HG03095 (cell line): ENCODE measurements around the gene AKNAD1.

ENCODE experiments used
- ATAC-seq: cut with Tn5 transposase; IDR thresholded peaks from one replicate; pipeline ENCODE4 v1.9.1; 2021; ENCODE audit warnings: moderate library complexity; ENCODE audit not compliant: unreplicated experiment

Gene AKNAD1

GRCh38 chr1:108831225-108831624 lies 25.7 kb downstream of the AKNAD1 start:
- ATAC-seq: no peak

DNA sequence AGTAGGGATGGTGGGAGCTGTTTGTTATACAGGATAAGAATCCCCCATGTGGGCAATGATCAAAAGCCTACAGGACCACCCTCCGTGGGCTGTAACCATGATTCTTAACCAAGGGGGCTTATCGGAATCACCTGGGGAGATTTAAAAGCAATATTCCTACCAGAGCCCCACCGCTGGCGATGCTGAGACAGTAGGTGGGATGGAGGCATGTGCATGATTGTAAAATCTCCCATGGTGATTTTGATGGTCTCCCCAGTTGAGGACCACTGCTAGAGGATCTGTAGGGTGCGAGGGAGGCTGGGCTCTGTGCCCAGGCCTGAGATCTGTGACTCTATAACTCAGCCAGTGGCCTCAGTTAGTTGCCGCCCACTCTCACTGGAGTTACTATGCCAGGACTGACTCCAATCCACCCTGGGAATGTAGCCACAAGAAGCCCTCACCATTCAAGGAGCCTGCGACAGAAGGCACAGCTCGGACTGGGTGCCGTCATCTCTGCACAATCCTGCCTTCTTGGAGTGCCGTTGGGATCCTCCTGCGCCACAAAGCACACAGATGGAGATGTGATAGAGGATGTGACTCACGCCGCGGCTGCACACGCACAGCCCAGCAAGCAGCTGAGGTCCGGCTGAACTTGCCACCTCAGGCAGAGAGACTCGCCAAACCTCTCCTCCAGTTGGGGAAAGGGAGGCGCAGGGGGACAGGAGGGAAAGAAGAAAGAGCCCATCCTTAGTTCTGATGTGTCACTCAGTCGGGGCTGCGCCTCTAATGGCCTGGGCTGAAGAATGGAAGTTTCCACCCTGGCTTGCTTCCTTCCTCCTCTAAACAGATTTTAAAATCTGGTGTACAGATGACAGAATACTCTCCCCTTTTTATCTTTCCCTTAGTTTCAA lies 26.5 kb downstream of the AKNAD1 start:
- ATAC-seq: no peak

DNA sequence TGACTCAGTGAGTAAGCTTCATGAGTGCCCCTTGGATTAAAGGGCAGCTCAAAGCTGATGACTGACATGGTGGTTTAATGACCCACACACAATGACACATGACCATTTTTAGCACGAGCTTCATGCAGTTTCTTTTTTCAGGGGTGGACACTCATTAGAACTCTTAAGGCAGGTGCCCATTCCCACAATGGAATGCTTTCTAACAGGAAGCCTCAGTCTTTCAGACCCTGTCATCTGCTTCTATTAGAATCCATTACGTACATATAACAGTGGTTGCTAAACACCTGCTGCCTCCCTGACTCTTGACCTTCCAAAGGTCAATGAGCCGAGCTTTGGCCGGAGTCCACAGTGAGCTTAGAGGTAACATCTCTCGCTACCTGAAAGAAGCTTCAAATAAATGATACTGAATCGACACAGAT lies 27.4 kb downstream of the AKNAD1 start:
- no peak for ATAC-seq

- peak; percentile 65 for ATAC-seq
These were observed 28.6 kb downstream of the AKNAD1 start for GRCh38 chr1:108828074-108828961.

DNA sequence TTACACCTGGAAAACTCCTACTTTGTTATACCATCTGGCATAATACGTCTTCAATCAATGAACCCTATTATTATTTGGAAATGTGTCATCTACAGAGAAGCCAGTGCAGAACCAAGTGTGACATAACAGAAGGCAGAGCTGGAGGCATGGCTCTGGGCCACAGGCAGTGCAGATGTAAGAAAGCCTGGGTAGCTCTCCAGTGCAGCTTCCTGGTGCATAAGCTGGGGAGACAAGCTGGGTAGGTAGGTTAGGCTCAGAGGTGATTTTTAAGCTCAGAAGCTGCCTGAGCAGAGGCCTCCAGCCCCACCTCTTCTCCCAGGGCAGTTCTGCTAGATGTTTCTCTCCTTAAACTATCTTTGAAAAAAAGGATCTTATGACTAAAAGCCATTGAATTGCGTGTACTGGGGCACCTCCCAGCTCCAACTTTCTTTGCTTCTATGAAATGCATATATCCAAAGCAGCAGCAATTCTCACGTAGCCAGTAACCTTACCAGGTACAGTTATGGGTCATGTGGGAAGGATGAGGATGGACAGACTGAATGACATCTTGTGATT lies 30.7 kb downstream of the AKNAD1 start:
- no peak for ATAC-seq

GRCh38 chr1:108824051-108824450 lies 32.8 kb downstream of the AKNAD1 start:
- ATAC-seq: no peak

- ATAC-seq: no peak
These were observed 33.3 kb downstream of the AKNAD1 start for GRCh38 chr1:108823632-108824031.

GRCh38 chr1:108819878-108820277 lies 37.0 kb downstream of the AKNAD1 start:
- no peak for ATAC-seq

DNA sequence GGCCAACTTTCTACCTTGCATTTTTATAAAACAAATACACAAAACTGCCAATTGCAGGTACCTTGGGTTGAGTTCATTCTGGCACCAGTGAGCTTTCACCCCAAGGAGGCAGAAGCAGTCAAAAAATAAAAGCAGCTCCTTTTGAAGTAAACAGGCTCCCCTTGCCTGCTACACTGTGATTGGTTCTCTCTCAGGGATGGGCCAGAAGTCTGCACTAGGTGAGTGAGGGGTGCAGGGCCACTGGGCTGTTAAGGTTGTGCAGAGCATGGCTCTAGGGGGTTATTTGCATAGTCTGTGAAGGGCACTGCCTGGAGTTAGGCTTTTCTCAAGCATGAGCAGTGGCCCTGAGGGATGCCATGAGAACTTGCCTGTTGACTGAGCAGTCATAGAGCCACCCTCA lies 39.1 kb downstream of the AKNAD1 start:
- ATAC-seq: no peak

DNA sequence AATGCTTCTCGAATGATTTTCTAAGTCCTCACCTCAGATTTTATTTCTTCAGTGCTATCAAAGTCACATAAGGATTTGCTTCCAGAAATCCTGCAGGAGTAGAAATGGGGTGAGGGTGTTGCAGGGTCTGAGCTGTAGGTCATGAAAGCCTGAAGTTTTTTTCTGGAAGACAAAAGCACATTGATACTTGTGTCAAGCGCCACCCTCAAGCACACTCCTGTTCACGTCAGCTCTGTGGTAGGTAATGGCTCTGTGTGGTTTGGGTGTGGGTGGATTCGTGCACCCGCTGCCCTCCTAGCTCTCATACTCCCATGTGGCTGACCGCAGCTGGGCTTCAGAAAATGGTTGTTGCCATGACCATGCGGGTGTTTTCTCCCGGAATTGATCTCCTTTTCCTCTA lies 39.9 kb downstream of the AKNAD1 start:
- ATAC-seq: no peak

GRCh38 chr1:108816049-108816893 lies 40.6 kb downstream of the AKNAD1 start:
- no peak for ATAC-seq

- no peak for ATAC-seq
These were observed 41.3 kb downstream of the AKNAD1 start for GRCh38 chr1:108815566-108815965.

DNA sequence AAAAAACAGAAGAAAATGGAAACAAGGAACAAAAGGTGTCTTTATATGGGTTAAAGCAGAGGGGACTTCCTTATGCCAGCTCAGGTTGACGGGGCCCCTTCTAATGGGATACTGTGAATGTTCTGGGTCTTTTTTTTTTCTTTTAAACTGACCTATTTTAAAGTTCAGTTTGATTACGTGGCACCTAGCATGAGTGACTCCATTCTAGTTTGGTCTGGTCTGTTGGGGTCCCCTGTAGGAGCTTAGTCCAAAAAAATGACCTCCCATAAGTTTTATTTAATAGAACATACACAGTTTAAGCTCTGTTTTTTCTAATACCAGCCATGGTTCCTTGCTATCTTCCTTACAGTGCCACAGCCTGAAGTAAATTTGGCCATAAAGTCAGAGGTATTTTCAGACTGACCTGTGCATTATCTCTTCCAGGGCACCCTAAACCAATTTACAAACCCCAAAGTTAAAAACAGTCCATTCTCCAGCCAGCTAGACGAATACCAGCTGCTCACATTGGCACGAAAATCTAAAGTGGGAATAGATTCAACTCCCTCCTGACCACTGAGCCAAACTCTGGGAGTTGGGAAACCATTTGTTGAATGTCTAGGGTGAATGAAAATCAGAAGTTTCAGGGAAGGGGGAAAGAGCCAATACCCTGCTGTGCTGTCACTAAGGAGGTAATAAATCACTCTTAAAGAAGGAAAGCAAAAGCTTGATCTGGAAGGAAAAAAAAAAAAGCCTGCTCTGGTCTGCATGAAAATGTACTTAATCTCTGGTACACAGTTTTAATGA lies 42.4 kb downstream of the AKNAD1 start:
- ATAC-seq: no peak

DNA sequence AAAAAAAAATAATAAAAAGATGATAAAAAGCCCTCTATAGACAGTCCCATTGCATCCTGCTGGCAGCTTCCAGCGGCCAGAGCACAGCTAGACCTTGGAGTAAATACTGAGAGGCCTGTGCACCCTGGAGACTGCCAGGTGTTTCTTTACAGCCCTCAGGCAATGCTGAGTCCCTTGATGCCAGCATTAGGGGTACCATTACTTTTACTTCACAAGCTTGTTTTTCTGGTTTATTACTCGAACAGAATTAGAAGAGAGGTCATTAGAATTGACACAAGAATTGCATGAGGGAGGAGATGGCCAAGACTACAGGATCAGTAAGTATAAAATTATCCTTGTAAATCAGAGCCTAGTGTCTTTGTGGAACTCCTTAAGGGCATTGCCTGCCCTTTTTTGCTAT lies 43.6 kb downstream of the AKNAD1 start:
- ATAC-seq: no peak

DNA sequence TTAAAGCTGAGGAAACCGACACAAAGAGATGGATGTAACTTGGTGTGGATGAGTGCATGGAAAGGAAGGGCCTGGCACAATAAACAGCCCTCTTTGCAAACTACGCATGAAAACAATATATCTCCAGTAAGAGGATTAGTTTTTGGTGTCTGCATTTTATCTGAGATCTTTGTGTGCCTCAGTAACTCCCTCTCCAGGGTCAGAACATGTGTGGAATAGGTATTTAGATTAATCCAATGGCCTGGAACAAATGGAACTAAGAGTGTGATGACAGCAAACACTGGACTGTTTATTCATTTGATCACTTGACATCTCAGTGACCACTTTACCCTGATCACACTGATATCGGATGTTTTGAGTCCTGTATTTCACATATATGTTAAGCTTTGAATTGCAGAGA lies 45.3 kb downstream of the AKNAD1 start:
- no peak for ATAC-seq

GRCh38 chr1:108808438-108808837 lies 48.5 kb downstream of the AKNAD1 start:
- no peak for ATAC-seq

GRCh38 chr1:108803548-108803947 lies 53.3 kb downstream of the AKNAD1 start:
- ATAC-seq: no peak

GRCh38 chr1:108801101-108801500 lies 55.8 kb downstream of the AKNAD1 start:
- ATAC-seq: no peak

- ATAC-seq: no peak
These were observed 57.9 kb downstream of the AKNAD1 start for GRCh38 chr1:108799001-108799400.

GRCh38 chr1:108792420-108792819 lies 64.5 kb downstream of the AKNAD1 start:
- ATAC-seq: no peak
